ENCODE measurements around the gene CNR2. TPM values are rescaled to one million over a fixed set of nuclear protein-coding genes. Genes with fewer than 3 reads are reported as not detected.

CNR2 gene
- total and polyA plus RNA-seq, 7 donors: 0.01 to 0.13 (median 0.08) TPM; not detected in 4

- no peak overlapping the region for H3K4me3 ChIP-seq
- intact Hi-C loops (cut with DNase I): no loop called here
- H3K27ac ChIP-seq: no peak overlapping the region
- H3K36me3 ChIP-seq (ENCODE audit: insufficient read depth in 1 of 2, low read depth in 1 of 2): no peaks in the 10 kb centered on the region
- no peaks in the 10 kb centered on the region for H3K9me3 ChIP-seq
- H3K4me1 ChIP-seq: no peaks in the 10 kb centered on the region
- no peaks in the 10 kb centered on the region for H3K27me3 ChIP-seq (ENCODE audit: insufficient read depth in 3 of 3, low read length in 2 of 3)
- 84 to 85% (median 84%) methylated on average over 5 of the region's 5 CpGs for WGBS, 3 donors
- TF ChIP-seq CTCF (IDR thresholded peaks at IDR 0.05): no peak
- DNase-seq (no peak), ATAC-seq (no peak)
Observed at GRCh38 chr1:23889074-23889473, 24.1 kb downstream of the CNR2 start.

DNA sequence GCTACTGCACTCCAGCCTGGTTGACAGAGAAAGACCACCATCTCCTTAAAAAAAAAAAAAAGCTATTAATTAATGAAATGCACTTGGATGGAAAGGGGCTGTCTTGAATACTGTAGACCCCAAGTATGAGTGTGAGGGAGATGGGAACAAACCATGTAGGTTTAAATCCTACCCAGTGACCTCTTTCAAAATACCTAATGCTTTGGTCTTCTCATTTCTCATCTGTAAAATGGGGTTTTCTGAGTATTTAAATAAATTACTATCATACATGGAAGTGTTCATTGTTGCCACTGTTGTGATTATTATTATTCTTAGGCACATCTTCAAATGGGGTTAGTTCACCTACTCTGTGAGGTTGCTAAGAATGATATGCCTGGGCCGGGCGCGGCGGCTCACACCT lies 27.9 kb downstream of the CNR2 start:
- Histone ChIP-seq H3K27ac (no peak overlapping the region), H3K4me1 (no peaks in the 10 kb centered on the region), H3K9me3 (no peaks in the 10 kb centered on the region), H3K27me3 (ENCODE audit: insufficient read depth in 3 of 3, low read length in 2 of 3) (no peaks in the 10 kb centered on the region), H3K4me3 (no peak overlapping the region), H3K36me3 (ENCODE audit: insufficient read depth in 1 of 2, low read depth in 1 of 2) (no peaks in the 10 kb centered on the region)
- no peak for TF ChIP-seq CTCF (IDR thresholded peaks at IDR 0.05)
- intact Hi-C loops (cut with DNase I): no loop called here
- ATAC-seq (no peak), DNase-seq (no peak)
- WGBS, 3 donors: 73 to 88% (median 87%) methylated on average over 4 of the region's 4 CpGs

DNA sequence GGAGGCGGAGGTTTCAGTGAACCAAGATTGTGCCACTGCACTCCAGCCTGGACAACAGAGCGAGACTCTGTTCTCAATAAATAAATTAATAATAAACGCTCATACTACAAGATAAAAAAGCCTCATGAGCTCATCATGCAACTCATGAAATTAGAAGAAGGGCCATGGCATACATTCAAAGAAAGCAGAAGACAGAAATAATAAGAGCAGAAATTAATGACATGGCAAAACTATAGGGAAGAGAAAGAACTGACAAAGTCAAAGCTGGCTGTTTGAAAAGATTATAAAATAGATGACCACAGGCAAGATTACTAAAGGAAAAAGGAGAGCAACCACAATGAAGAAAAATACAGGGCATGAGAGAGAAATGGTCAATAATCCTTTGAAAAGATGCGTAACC lies 30.4 kb downstream of the CNR2 start:
- Histone ChIP-seq H3K9me3 (peaks cover 21% of the 10 kb centered on the region), H3K27ac (no peak overlapping the region), H3K27me3 (ENCODE audit: insufficient read depth in 3 of 3, low read length in 2 of 3) (no peaks in the 10 kb centered on the region), H3K4me3 (no peak overlapping the region), H3K36me3 (ENCODE audit: insufficient read depth in 1 of 2, low read depth in 1 of 2) (no peaks in the 10 kb centered on the region), H3K4me1 (no peaks in the 10 kb centered on the region)
- intact Hi-C loops (cut with DNase I): no loop called here
- DNase-seq: no peak
- WGBS, 3 donors: 56 to 77% (median 76%) methylated on average over 4 of the region's 4 CpGs
- no peak for TF ChIP-seq CTCF (IDR thresholded peaks at IDR 0.05)
- no peak for ATAC-seq

DNA sequence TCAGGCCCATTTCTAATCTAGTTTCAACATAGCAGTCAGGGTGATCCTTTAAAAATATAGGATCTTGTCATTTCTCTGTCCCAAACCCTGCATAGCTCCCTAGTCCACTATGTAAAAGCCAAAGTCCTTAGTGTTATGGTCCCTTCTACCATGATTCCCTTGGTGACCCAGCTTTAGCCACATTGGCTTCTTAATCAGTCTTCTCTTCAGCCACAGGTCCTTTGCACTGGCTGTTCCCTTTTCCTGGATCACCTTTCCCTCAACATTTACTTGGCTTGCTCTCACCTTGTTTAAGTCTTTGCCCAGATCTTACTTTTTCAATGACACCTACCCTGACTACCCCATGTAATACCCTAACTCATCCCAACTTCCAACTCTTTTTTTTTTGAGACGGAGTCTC lies 33.4 kb downstream of the CNR2 start:
- ATAC-seq (no peak), DNase-seq (no peak)
- WGBS, 3 donors: 88 to 100% methylated on average over 1 of the region's 1 CpG; no CpG with 5 or more reads in 1 of the 3 donors
- Histone ChIP-seq H3K27ac (no peak overlapping the region), H3K4me1 (no peaks in the 10 kb centered on the region), H3K36me3 (ENCODE audit: insufficient read depth in 1 of 2, low read depth in 1 of 2) (no peaks in the 10 kb centered on the region), H3K4me3 (no peak overlapping the region), H3K9me3 (peaks cover 24% of the 10 kb centered on the region), H3K27me3 (ENCODE audit: insufficient read depth in 3 of 3, low read length in 2 of 3) (no peaks in the 10 kb centered on the region)
- no peak for TF ChIP-seq CTCF (IDR thresholded peaks at IDR 0.05)
- intact Hi-C loops (cut with DNase I): loop anchor here in 1 of 2 donors (5.0 kb wide), 1 partner anchor 1212 kb away; no protein-coding TSS in a partner anchor

GRCh38 chr1:23878668-23879067 lies 34.5 kb downstream of the CNR2 start:
- intact Hi-C loops (cut with DNase I): loop anchor here in 1 of 2 donors (5.0 kb wide), 1 partner anchor 1214 kb away; no protein-coding TSS in a partner anchor
- Histone ChIP-seq H3K4me3 (no peak overlapping the region), H3K9me3 (peaks cover 24% of the 10 kb centered on the region), H3K27ac (no peak overlapping the region), H3K27me3 (ENCODE audit: insufficient read depth in 3 of 3, low read length in 2 of 3) (no peaks in the 10 kb centered on the region), H3K4me1 (no peaks in the 10 kb centered on the region), H3K36me3 (ENCODE audit: insufficient read depth in 1 of 2, low read depth in 1 of 2) (no peaks in the 10 kb centered on the region)
- DNase-seq (no peak), ATAC-seq (no peak)
- WGBS, 3 donors: 73 to 77% (median 74%) methylated on average over 1 of the region's 1 CpG
- no peak for TF ChIP-seq CTCF (IDR thresholded peaks at IDR 0.05)

All from psoas muscle (tissue), 8 donors.